ENCODE results near the gene HAPLN1.
"Not testable (repeated sequence)": the region's sequence is repeated elsewhere in the genome, so short reads cannot be mapped to it uniquely, and the experiment has no call there.

GRCh38 chr5:83735058-83735457, 14.4 kb upstream of the HAPLN1 start:
- TF ChIP-seq EZH2phosphoT487 (IDR thresholded peaks at IDR 0.05; ENCODE audit: borderline replicate concordance, low read length); CTCF (IDR thresholded peaks at IDR 0.05; ENCODE audit: low read depth, low read length, poor library complexity, severe bottlenecking): not testable (repeated sequence)
